ENCODE results near the gene TTYH3. TPM values are rescaled to one million over a fixed set of nuclear protein-coding genes. Genes with fewer than 3 reads are reported as not detected.

TTYH3 gene
- total RNA-seq, 6 experiments from 2014 or later: 10.3 to 59.3 (median 37.6) TPM

GRCh38 chr7:2619116-2619515, 12.7 kb upstream of the TTYH3 start:
- WGBS (ENCODE audit: insufficient coverage, low coverage, low lambda C conversion rate, missing lambda C conversion rate): 73% methylated on average over 9 of the region's 9 CpGs
- Histone ChIP-seq H3K9me3 (no peaks in the 10 kb centered on the region), H3K27ac (no peak overlapping the region), H3K4me3 (no peak overlapping the region), H3K4me1 (peaks cover 0 to 31% (median 12%) of the 10 kb centered on the region in 4 donors), H3K36me3 (no peaks in the 10 kb centered on the region), H3K27me3 (no peaks in the 10 kb centered on the region)
- TF ChIP-seq POLR2A (IDR thresholded peaks at IDR 0.05) (no peak), CTCF (IDR thresholded peaks at IDR 0.05) (no peak)
- ATAC-seq (no peak), DNase-seq (no peak)
- intact Hi-C loops (cut with DNase I): no loop called here

GRCh38 chr7:2621061-2621828, 10.5 kb upstream of the TTYH3 start:
- Histone ChIP-seq H3K36me3 (no peaks in the 10 kb centered on the region), H3K9me3 (no peaks in the 10 kb centered on the region), H3K27ac (peak overlapping the region in 2 of 3 donors; percentile 29 to 44), H3K27me3 (no peaks in the 10 kb centered on the region), H3K4me3 (no peak overlapping the region), H3K4me1 (peaks cover 0 to 25% (median 9%) of the 10 kb centered on the region in 4 donors)
- WGBS (ENCODE audit: insufficient coverage, low coverage, low lambda C conversion rate, missing lambda C conversion rate): 34% methylated on average over 23 of the region's 23 CpGs
- TF ChIP-seq CTCF (IDR thresholded peaks at IDR 0.05) (no peak), POLR2A (IDR thresholded peaks at IDR 0.05) (no peak)
- intact Hi-C loops (cut with DNase I): no loop called here
- DNase-seq (peak; percentile 71 to 80 (median 79)), ATAC-seq (peak; percentile 77 to 87 (median 80))

GRCh38 chr7:2621948-2622640, 9.7 kb upstream of the TTYH3 start:
- Histone ChIP-seq H3K4me3 (no peak overlapping the region), H3K27me3 (no peaks in the 10 kb centered on the region), H3K36me3 (no peaks in the 10 kb centered on the region), H3K4me1 (peaks cover 0 to 25% (median 9%) of the 10 kb centered on the region in 4 donors), H3K9me3 (no peaks in the 10 kb centered on the region), H3K27ac (no peak overlapping the region)
- intact Hi-C loops (cut with DNase I): no loop called here
- ATAC-seq (peak in 2 of 4 donors; percentile 3 to 17), DNase-seq (peak; percentile 53 to 66 (median 60))
- TF ChIP-seq CTCF (IDR thresholded peaks at IDR 0.05): no peak
- TF ChIP-seq POLR2A (IDR thresholded peaks at IDR 0.05): no peak
- WGBS (ENCODE audit: insufficient coverage, low coverage, low lambda C conversion rate, missing lambda C conversion rate): 57% methylated on average over 1 of the region's 12 CpGs

- no peak overlapping the region for H3K27ac ChIP-seq
- H3K36me3 ChIP-seq: no peaks in the 10 kb centered on the region
- intact Hi-C loops (cut with DNase I): no loop called here
- no peaks in the 10 kb centered on the region for H3K9me3 ChIP-seq
- no peak overlapping the region for H3K4me3 ChIP-seq
- DNase-seq (peak in 2 of 3 donors; percentile 60 to 75), ATAC-seq (peak; percentile 45 to 68 (median 54))
- no peak for TF ChIP-seq POLR2A (IDR thresholded peaks at IDR 0.05)
- no peak for TF ChIP-seq CTCF (IDR thresholded peaks at IDR 0.05)
- H3K4me1 ChIP-seq: peaks cover 0 to 25% (median 9%) of the 10 kb centered on the region in 4 donors
- WGBS (ENCODE audit: insufficient coverage, low coverage, low lambda C conversion rate, missing lambda C conversion rate): 60% methylated on average over 1 of the region's 19 CpGs
- H3K27me3 ChIP-seq: no peaks in the 10 kb centered on the region
These were observed 8.7 kb upstream of the TTYH3 start for GRCh38 chr7:2622869-2623697.

Data from right lobe of liver (tissue), 6 donors.